HEK293T (cell line): ENCODE data around the gene CELF4.

ENCODE experiments used
- CTCF ChIA-PET: fragments of 350-600 bp; formaldehyde crosslinking; extraction: SDS; loops from one replicate; lab custom pipeline; 2021; ENCODE audit warnings: antibody characterized with exemption, inconsistent platforms; lab: Yijun Ruan, JAX
- POLR2A ChIA-PET: fragments of 350-600 bp; formaldehyde crosslinking; extraction: SDS; loops from one replicate; lab custom pipeline; 2020; ENCODE audit warnings: antibody characterized with exemption, inconsistent platforms; lab: Yijun Ruan, JAX
- DNase-seq: peaks from one replicate; pipeline ENCODE4 v3.0.0; 2012; ENCODE audit warnings: mixed read lengths; ENCODE audit errors: extremely low spot score
- ARNT ChIP-seq: fragments of 450-650 bp; IDR thresholded peaks from 2 replicates; pipeline ENCODE4 v1.6.1; 2017; ENCODE audit warnings: mild to moderate bottlenecking
- BHLHE40 ChIP-seq: fragments of 450-650 bp; IDR thresholded peaks from 2 replicates; pipeline ENCODE4 v1.6.1; 2016; ENCODE audit warnings: mild to moderate bottlenecking, moderate library complexity, borderline replicate concordance
- CTBP1 ChIP-seq: fragments of 450-650 bp; IDR thresholded peaks from 2 replicates; pipeline ENCODE4 v1.6.1; 2016; ENCODE audit warnings: borderline replicate concordance
- ELF4 ChIP-seq: fragments of 450-650 bp; IDR thresholded peaks from 2 replicates; pipeline ENCODE4 v1.6.1; 2017; ENCODE audit warnings: antibody characterized with exemption
- FOXA1 ChIP-seq: fragments of 450-650 bp; IDR thresholded peaks from 2 replicates; pipeline ENCODE4 v1.6.1; 2016; ENCODE audit warnings: mild to moderate bottlenecking
- FOXK2 ChIP-seq: fragments of 450-650 bp; IDR thresholded peaks from 2 replicates; pipeline ENCODE4 v1.6.1; 2016; ENCODE audit warnings: mild to moderate bottlenecking
- FOXM1 ChIP-seq: fragments of 450-650 bp; IDR thresholded peaks from 2 replicates; pipeline ENCODE4 v1.6.1; 2017; ENCODE audit warnings: mild to moderate bottlenecking, borderline replicate concordance
- HDGF ChIP-seq: fragments of 450-650 bp; IDR thresholded peaks from 2 replicates; pipeline ENCODE4 v1.6.1; 2017; ENCODE audit warnings: antibody characterized with exemption, borderline replicate concordance
- L3MBTL2 ChIP-seq: fragments of 450-650 bp; conservative IDR thresholded peaks from 2 replicates; pipeline ENCODE4 v1.6.1; 2016; ENCODE audit warnings: mild to moderate bottlenecking
- LEF1 ChIP-seq: fragments of 450-650 bp; IDR thresholded peaks from 2 replicates; pipeline ENCODE4 v1.6.1; 2017; ENCODE audit warnings: mild to moderate bottlenecking, borderline replicate concordance
- NFRKB ChIP-seq: fragments of 450-650 bp; IDR thresholded peaks from 2 replicates; pipeline ENCODE4 v1.6.1; 2016; ENCODE audit warnings: mild to moderate bottlenecking, moderate library complexity
- PKNOX1 ChIP-seq: fragments of 450-650 bp; IDR thresholded peaks from 2 replicates; pipeline ENCODE4 v1.6.1; 2016
- SP1 ChIP-seq: fragments of 450-650 bp; IDR thresholded peaks from 2 replicates; pipeline ENCODE4 v1.6.1; 2017
- SUZ12 ChIP-seq: fragments of 450-650 bp; IDR thresholded peaks from 2 replicates; pipeline ENCODE4 v1.6.1; 2016; ENCODE audit warnings: mild to moderate bottlenecking
- TARDBP ChIP-seq: fragments of 450-650 bp; IDR thresholded peaks from 2 replicates; pipeline ENCODE4 v1.6.1; 2016
- ZNF384 ChIP-seq: fragments of 450-650 bp; IDR thresholded peaks from 2 replicates; pipeline ENCODE4 v1.6.1; 2016

CELF4 gene

GRCh38 chr18:37383036-37383785 lies 182.4 kb downstream of the CELF4 start:
- POLR2A ChIA-PET = no interaction called here
- CTCF ChIA-PET = interaction anchor here (0.6 to 1.5 kb wide), 3 partner anchors 92 to 222 kb away, joined by 3 to 4 read pairs (median 4); no protein-coding TSS in a partner anchor
- DNase-seq = no peak
- TF ChIP-seq ARNT (no peak), FOXA1 (no peak), TARDBP (no peak), BHLHE40 (no peak), FOXM1 (no peak), ELF4 (no peak), HDGF (no peak), L3MBTL2 (no peak), SP1 (no peak), PKNOX1 (no peak), SUZ12 (no peak), LEF1 (no peak)

- no peak for DNase-seq
- POLR2A ChIA-PET = no interaction called here
- no peak for TF ChIP-seq L3MBTL2
- TF ChIP-seq LEF1 = no peak
- no peak for TF ChIP-seq SP1
- no peak for TF ChIP-seq ZNF384
- no peak for TF ChIP-seq ELF4
- TF ChIP-seq HDGF = no peak
- TF ChIP-seq FOXM1 = no peak
- TF ChIP-seq ARNT = no peak
- no peak for TF ChIP-seq NFRKB
- TF ChIP-seq CTBP1 = no peak
- TF ChIP-seq BHLHE40 = no peak
- TF ChIP-seq FOXK2 = no peak
- no peak for TF ChIP-seq TARDBP
- TF ChIP-seq PKNOX1 = no peak
- no peak for TF ChIP-seq SUZ12
- no peak for TF ChIP-seq FOXA1
- CTCF ChIA-PET = interaction anchor here (0.9 kb wide), 1 partner anchor 38 kb away, joined by 5 read pairs; no protein-coding TSS in a partner anchor
Measured at GRCh38 chr18:37381554-37381953, 184.0 kb downstream of the CELF4 start.

GRCh38 chr18:37380546-37381110 lies 185.0 kb downstream of the CELF4 start:
- CTCF ChIA-PET = no interaction called here

GRCh38 chr18:37378336-37379010 lies 187.1 kb downstream of the CELF4 start:
- CTCF ChIA-PET = interaction anchor here (1.4 kb wide), 1 partner anchor 15 kb away, joined by 3 read pairs; no protein-coding TSS in a partner anchor
- TF ChIP-seq CTBP1 = no peak
- no peak for TF ChIP-seq SUZ12
- TF ChIP-seq FOXM1 = no peak
- no peak for TF ChIP-seq FOXA1
- TF ChIP-seq HDGF = no peak
- TF ChIP-seq FOXK2 = no peak
- TF ChIP-seq SP1 = no peak
- TF ChIP-seq ARNT = no peak
- TF ChIP-seq ELF4 = no peak
- no peak for TF ChIP-seq BHLHE40
- TF ChIP-seq LEF1 = no peak
- no peak for TF ChIP-seq L3MBTL2
- TF ChIP-seq ZNF384 = no peak
- TF ChIP-seq NFRKB = no peak
- no peak for TF ChIP-seq TARDBP
- TF ChIP-seq PKNOX1 = no peak
- POLR2A ChIA-PET = no interaction called here
- no peak for DNase-seq

More at GRCh38 chr18:37380546-37381110, 185.0 kb downstream of the CELF4 start:
- DNase-seq = no peak
- no peak for TF ChIP-seq SUZ12
- POLR2A ChIA-PET = no interaction called here

- CTCF ChIA-PET = interaction anchor here (1.2 kb wide), 1 partner anchor 19 kb away, joined by 3 read pairs; no protein-coding TSS in a partner anchor
Measured at GRCh38 chr18:37375181-37375580, 190.4 kb downstream of the CELF4 start.

More at GRCh38 chr18:37375181-37375580, 190.4 kb downstream of the CELF4 start:
- no peak for TF ChIP-seq SUZ12
- TF ChIP-seq LEF1 = no peak
- no peak for TF ChIP-seq FOXM1
- TF ChIP-seq SP1 = no peak
- no peak for TF ChIP-seq CTBP1
- no peak for TF ChIP-seq ZNF384
- no peak for TF ChIP-seq L3MBTL2
- TF ChIP-seq NFRKB = no peak
- POLR2A ChIA-PET = no interaction called here
- no peak for DNase-seq
